HG03521 (cell line): ENCODE results near the gene IL17D.
"Not testable (repeated sequence)": the region's sequence is repeated elsewhere in the genome, so short reads cannot be mapped to it uniquely, and the experiment has no call there.

Experiments
- ATAC-seq: cut with Tn5 transposase; IDR thresholded peaks from one replicate; pipeline ENCODE4 v1.9.1; 2021; ENCODE audit warnings: mild to moderate bottlenecking, moderate library complexity; ENCODE audit not compliant: unreplicated experiment

The IL17D gene, protein sequence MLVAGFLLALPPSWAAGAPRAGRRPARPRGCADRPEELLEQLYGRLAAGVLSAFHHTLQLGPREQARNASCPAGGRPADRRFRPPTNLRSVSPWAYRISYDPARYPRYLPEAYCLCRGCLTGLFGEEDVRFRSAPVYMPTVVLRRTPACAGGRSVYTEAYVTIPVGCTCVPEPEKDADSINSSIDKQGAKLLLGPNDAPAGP

GRCh38 chr13:20702915-20703779 lies at the start of gene IL17D:
Gene IL17D, plus strand, starts transcription at chr13:20703699. Its CDS starts 303 bp downstream, at chr13:20704002.
- peak; percentile 23 for ATAC-seq

- ATAC-seq, result no peak
Observed at GRCh38 chr13:20654156-20654555, 49.3 kb upstream of the IL17D start.

DNA sequence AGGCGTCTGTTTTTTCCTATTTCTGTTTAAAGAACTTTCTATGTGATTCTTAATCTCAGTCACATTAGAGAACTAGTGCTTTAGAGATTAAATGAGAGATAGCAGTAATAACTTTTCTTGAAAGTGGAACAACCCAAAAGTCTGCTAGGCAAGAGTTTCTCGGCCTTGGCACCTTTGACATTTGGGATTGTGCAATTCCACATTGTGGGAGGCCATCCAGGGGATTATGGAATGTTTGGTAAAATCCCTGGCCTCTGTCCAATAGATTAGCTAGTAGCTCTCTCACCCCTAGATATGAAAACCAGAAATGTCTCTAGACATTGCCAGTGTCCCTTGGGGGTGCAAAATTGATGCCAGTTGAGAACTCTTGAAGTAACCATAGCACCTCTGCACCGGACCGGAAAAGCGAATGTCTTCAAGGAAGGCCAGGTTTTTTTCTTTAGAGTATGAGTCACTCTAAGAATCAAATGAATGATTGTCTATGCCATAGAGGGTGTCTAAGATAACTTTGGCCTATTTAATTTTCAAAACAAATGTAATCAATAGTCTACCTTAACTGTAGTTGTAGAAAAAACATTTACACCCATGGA lies 45.0 kb upstream of the IL17D start:
- ATAC-seq, result no peak

GRCh38 chr13:20664351-20664750 lies 39.1 kb upstream of the IL17D start:
- no peak for ATAC-seq

DNA sequence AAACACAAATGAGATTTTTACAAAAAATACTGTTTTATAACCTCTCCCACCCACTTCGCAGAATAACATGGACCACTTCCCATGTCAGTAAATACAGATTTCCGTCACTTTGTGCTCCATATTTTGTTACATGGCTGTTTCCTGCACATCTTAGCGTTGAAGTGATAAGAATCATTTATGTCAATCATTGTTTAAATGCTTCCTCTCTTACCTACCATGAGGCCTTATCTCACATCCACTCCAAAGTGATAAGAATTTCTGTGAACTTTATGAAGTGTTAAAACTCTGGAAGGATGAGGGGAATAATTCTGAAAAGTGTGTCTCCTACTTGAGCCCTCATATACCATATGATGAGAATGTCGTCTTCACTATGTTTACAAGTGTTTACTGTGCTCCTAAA lies 36.6 kb upstream of the IL17D start:
- no peak for ATAC-seq

DNA sequence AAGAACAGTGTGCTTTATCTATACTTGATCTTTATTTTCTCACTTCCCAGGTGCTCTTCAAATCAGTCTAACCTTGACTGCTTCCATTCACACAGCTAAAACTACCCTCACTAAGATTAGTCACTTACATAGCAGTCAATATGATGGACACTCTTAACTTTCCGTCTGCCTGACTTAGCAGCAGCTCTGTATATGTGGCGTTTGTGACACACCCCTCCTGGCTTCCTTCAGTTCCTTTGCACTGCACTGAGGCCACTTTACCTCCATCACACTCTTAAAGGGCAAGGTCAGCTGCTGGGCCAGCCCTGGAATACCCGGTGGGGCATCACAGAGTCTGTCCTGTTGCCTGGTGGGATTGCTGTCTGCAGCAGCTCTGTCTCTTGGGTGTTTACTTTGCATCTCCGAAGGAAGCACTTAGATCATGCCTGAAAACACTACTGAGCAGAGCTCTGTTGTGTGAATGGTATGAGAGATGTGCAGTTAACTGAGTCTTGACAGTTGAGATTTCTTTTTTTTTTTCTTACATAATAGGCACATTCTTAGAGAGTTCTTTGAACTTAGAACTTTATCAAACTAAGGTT lies 35.6 kb upstream of the IL17D start:
- ATAC-seq, result no peak

- ATAC-seq, result no peak
Observed at GRCh38 chr13:20669162-20669561, 34.3 kb upstream of the IL17D start.

- ATAC-seq, result no peak
Observed at GRCh38 chr13:20671789-20672188, 31.7 kb upstream of the IL17D start.

DNA sequence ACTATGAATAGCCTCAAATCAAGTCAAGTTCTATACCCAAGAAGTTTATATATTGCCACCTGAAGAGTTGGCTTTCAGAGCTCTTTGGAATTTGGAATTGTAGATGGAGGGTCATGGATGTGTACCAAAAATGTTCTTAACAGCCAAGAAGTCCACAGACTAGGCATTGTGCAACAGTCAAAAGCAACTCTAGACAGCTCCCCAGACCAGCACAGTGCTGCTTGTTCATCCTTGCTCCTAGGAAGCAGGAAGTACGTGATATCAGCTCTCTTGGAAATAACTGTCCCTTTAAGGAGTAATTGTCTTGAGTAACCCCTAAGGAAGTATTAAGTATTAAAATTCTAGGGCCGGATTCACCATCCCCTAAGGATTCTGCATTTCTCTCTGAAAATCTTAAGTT lies 30.7 kb upstream of the IL17D start:
- no peak for ATAC-seq

GRCh38 chr13:20673715-20674114 lies 29.8 kb upstream of the IL17D start:
- ATAC-seq, result no peak

DNA sequence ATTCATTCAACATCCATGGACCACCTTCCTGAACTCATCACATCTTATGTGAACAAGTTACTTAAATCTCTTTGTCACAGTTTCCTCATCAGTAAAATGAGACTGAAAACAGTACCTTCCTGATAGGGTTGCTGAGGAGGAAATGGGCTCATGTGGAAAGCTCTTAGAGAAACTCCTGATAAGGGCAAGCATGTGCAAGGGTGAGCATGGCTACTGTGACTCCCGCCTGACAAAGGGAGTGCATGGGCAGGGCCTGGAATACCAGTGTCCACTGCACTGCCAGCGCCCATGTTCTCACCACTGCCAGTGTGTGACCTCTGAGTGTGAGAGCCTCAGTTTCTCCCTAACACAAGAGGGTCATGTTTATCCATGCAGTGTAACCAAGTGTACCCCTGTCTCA lies 27.3 kb upstream of the IL17D start:
- no peak for ATAC-seq

- ATAC-seq, result not testable (repeated sequence)
Observed at GRCh38 chr13:20678606-20679005, 24.9 kb upstream of the IL17D start.

- no peak for ATAC-seq
Observed at GRCh38 chr13:20679879-20680278, 23.6 kb upstream of the IL17D start.

DNA sequence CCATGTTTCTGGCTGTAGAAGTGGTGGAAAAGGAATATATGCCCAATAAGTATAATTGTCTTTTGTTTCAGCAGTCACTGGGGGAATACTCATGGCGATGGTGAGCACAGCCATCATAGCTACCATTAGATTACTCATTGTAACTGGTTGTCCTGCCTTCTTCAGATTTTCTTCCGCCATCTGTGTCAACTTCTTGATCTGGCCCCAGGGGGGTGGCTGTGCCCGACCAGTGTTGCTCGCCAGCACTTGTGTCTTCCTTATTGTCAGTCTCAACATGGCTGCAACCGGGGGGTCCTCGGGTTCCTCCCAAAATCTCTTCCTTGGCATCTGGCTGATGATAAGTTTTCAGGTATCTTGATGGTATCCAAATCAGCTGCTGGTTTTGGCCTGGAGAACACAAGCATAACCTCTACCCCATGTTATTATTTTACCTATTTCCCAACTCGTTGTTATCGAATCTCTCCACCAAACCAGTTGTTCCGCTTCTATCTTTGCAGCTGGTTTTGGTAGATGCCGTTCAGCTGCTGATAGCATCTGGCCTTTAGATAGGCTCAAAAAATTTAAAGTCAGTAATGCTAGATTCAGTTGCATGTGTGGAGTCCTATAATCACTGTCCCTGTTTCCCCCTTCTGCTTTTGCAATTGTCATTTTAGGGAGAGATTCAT lies 23.0 kb upstream of the IL17D start:
- ATAC-seq, result no peak

DNA sequence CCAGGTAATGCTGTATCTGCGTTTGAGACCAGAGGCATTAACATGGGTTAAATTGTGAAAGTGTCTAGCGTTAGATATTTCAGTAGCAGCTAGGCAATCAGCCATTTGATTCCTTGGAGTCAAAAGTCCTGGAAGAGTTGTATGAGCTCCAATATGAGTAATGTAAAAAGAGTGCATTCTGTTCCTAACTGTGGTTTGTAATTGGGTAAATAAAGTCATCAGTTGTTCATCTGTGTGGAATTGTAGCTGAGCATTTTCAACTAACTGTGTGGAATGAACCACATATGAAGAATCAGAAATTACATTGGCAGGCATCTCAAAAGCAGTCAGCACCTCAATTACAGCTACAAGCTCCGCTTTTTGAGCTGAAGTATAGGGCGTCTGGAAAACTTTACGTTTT lies 22.0 kb upstream of the IL17D start:
- ATAC-seq, result not testable (repeated sequence)

DNA sequence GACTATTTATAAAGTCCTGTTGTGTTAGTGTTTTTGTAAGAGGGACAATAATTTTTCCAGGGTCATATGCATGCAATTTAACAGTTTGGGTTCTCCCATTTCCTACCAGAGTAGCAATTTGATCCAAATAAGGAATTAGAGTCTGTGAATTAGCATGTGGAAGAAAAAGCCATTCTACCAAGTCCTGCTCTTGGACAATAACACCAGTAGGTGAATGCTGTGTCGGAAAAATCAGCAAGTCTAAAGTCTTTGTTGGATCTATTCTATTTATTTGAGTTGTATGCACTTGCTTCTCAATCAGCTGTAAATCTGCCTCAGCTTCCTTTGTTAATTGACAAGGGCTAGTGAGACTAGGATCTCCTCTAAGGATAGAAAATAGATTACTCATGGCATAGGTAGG lies 21.4 kb upstream of the IL17D start:
- no peak for ATAC-seq

GRCh38 chr13:20684041-20684440 lies 19.5 kb upstream of the IL17D start:
- ATAC-seq, result no peak

DNA sequence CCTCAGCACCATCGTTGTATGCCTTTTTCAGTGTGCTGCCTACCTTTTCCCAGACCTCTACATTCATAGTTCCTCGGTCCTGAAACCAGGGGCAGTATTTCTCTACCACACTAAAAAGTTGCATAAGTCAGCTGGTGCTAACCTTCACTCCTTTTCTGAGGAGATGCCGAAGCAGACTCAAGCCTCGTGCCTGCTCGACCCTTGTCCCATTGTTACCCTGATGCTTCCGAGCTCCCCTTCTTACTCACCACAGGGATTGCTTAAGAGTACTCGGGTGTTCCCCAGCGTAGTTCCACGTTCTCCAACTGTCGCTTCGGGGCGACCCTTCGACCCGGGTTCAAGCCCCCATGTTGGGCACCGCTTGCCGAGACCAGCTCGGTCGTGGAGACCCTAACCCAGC lies 19.0 kb upstream of the IL17D start:
- no peak for ATAC-seq

DNA sequence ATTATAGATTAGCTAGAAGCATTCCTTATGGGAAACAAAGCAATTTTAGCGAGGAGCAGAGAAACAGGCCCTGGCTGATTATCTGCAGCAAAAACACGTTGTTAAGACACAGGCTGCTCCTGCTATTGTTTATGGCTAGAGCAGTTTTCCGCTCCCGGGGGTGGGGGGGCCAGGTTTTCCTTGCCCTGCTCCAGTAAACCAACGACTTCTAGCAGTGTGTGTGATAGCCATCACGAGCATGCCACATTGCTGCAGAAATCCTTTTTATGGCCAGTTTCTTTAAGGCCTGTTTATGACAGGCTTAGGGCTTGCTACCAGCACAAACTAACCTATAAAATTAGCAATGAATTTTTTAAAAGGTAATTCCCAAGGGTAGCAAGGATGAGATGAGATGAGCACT lies 18.4 kb upstream of the IL17D start:
- no peak for ATAC-seq

DNA sequence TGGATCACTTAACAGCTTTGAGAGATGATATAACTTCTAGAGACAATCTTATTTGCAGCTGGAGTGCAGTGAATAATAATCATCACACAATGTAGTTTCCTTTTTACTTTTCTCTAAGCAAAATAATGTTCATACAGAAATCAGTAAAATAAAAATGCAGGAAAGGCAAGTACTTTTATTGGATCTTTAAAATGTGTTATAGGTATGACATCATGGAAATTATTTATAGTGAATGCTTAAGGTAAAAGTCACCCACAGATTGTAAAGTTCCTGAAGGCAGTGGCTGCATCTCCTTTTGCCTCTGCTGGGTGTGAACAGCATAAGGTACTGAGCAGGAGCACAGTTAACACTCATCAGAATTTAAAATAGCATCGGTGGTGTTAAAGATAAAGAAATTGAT lies 17.3 kb upstream of the IL17D start:
- ATAC-seq, result no peak

DNA sequence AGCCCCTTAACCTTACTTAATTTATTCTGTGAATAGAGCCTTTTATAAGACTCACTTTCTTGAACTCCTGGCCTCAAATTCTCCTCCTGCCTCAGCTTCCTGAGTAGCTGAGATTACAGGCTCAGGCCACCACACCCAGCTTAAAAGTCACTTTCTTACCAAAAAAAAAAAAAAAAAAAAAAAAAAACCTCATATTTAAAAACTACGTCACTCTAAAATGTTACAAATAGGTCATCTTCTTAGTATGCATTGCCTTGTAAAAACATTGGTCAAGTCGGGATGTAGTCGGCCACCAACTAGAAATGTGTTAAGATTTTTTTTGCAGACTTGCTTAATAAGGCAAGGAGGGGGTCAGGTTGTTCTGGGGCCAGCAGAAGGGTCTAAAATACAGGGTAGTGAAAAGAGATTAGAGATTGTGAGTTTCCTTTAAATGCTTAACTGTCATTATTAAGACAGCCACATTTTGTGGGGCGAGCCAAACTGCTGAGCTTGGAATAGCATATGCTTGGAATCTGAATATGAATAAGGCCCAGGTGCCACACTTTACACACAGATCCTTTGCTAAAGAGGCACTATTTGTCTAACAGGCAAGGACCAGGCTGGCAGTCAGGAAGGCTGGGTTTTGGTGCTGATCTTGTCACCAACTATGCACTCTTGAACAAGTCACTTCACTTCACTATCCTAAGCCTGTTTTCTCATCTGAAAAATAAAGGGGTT lies 16.5 kb upstream of the IL17D start:
- ATAC-seq, result no peak
